ENCODE measurements around the gene UXS1.

The UXS1 gene

DNA sequence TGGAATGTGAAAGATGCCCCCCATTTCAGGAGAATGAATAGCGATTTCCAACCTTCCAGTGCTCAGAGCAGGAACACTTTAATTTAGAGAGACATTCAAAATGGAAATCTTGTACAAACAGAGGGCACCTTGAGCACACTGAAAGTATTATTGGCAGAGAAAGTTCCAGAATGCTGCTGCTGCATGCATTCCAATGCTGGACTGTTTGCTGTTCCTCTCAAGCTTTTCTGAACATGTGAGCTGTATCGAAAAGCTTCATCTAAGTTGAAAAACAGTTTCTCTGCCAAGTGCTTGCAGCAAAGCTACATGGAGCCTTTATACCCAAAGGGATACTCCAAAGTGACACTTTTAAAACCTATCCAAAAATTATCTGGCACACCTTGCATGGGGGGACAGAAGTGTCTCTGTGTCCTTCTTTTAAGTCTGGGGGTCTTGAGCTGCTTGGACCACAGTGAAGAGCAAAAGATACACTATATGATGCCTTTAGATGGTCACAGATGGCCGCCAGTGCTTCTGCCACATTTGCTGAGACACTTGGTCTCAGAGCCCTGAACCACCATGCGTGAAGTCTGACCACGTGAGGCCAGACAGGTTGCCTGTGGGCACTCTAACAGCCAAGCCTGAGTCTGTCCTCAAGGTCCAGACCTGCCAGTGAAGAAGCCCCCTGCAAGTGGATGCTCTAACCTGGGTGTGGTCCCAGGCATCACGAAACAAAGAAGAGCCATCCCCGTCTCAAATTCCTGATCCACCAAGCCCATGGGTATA is 18.8 kb downstream of the UXS1 start:
- POLR2A ChIA-PET = no interaction called here
- TF ChIP-seq ELF4 (IDR thresholded peaks at IDR 0.05) = no peak
- TF ChIP-seq, protein P1, sequence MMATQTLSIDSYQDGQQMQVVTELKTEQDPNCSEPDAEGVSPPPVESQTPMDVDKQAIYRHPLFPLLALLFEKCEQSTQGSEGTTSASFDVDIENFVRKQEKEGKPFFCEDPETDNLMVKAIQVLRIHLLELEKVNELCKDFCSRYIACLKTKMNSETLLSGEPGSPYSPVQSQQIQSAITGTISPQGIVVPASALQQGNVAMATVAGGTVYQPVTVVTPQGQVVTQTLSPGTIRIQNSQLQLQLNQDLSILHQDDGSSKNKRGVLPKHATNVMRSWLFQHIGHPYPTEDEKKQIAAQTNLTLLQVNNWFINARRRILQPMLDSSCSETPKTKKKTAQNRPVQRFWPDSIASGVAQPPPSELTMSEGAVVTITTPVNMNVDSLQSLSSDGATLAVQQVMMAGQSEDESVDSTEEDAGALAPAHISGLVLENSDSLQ (IDR thresholded peaks at IDR 0.05) = no peak
- no peak for TF ChIP-seq LEF1 (IDR thresholded peaks at IDR 0.05; ENCODE audit: borderline replicate concordance)
- TF ChIP-seq ZNF384 (IDR thresholded peaks at IDR 0.05) = no peak
- no peak for TF ChIP-seq CTBP1 (IDR thresholded peaks at IDR 0.05; ENCODE audit: borderline replicate concordance)
- TF ChIP-seq BHLHE40 (IDR thresholded peaks at IDR 0.05; ENCODE audit: borderline replicate concordance) = no peak
- TF ChIP-seq SUZ12 (IDR thresholded peaks at IDR 0.05) = no peak
- no peak for TF ChIP-seq SP1 (IDR thresholded peaks at IDR 0.05)
- TF ChIP-seq FOXA1 (IDR thresholded peaks at IDR 0.05) = no peak
- no peak for TF ChIP-seq L3MBTL2 (conservative IDR thresholded peaks at IDR 0.05)
- TF ChIP-seq TARDBP (IDR thresholded peaks at IDR 0.05) = no peak
- no peak for TF ChIP-seq FOXK2 (IDR thresholded peaks at IDR 0.05)
- no peak for TF ChIP-seq FOXM1 (IDR thresholded peaks at IDR 0.05; ENCODE audit: borderline replicate concordance)
- no peak for TF ChIP-seq HDGF (IDR thresholded peaks at IDR 0.05; ENCODE audit: borderline replicate concordance)
- TF ChIP-seq ARNT (IDR thresholded peaks at IDR 0.05) = no peak
- TF ChIP-seq NFRKB (IDR thresholded peaks at IDR 0.05) = no peak
- DNase-seq (ENCODE audit: extremely low spot score) = no peak
- CTCF ChIA-PET = no interaction called here

DNA sequence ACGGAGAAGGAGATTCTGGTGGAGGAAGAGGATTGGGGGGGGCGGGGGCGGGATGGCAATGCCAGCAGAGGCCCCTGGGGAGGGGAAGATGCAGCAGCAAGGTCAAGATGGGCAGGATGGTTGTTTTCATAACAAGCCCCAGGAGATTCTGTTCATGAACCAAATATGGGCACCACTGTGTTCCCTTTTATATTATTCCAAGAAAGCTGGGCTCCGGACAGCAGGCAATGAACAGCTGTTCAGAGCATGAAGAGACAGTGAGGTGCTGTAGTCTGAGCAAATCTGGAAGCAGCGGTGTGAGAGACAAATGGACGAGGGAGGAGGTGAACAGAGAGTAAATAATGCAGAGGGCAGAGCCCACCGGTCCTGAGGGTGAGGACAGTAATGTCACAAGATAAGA is 20.0 kb downstream of the UXS1 start:
- ChIA-PET POLR2A (no interaction called here), CTCF (interaction anchor here (1.1 kb wide), 1 partner anchor 29 kb away, joined by 3 read pairs; no protein-coding TSS in a partner anchor)
- no peak for TF ChIP-seq HDGF (IDR thresholded peaks at IDR 0.05; ENCODE audit: borderline replicate concordance)
- DNase-seq (ENCODE audit: extremely low spot score) = no peak

DNA sequence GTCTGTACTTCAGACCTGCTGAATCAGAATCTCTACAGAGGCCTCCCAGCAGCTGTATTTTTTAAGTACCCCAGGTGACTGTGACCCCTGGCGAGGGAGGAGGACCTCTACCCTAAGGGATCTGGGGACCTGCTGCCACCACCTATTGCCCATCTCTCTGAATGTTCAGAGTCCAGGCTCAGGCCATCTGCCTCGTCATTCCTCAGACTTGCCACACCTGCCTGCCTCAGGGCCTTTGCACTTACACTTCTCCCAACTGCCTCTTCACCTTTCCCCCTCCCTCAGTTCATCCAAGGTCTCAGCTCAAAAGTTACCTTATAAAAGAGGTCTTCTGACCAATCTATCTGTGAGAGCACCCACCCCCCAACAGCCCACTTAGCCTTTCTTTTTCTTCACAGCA is 21.5 kb downstream of the UXS1 start:
- no peak for DNase-seq (ENCODE audit: extremely low spot score)
- ChIA-PET POLR2A (no interaction called here), CTCF (no interaction called here)
- TF ChIP-seq FOXK2 (IDR thresholded peaks at IDR 0.05) (no peak), CTBP1 (IDR thresholded peaks at IDR 0.05; ENCODE audit: borderline replicate concordance) (no peak), FOXM1 (IDR thresholded peaks at IDR 0.05; ENCODE audit: borderline replicate concordance) (no peak), NFRKB (IDR thresholded peaks at IDR 0.05) (no peak), SUZ12 (IDR thresholded peaks at IDR 0.05) (no peak), SP1 (IDR thresholded peaks at IDR 0.05) (no peak)

DNA sequence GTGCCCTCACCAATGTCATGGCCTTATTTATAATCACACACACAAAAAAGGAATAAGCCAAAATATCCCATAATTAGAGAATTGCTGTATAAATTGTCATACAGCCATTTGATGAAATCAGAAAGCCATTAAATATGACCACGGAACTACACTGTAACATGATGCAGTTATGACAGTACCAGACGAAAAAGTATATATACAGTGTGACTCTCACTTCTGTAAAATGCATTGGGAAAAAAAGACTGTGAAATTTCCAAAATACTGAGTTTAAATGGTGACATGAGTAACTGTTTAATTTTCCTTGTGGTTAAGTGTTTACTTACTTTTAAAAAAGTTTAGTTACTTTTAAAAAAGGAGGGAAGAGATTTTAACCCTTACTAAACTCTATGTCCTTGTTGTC is 25.4 kb downstream of the UXS1 start:
- CTCF ChIA-PET = no interaction called here
- no peak for TF ChIP-seq SUZ12 (IDR thresholded peaks at IDR 0.05)
- no peak for TF ChIP-seq FOXA1 (IDR thresholded peaks at IDR 0.05)
- no peak for TF ChIP-seq ARNT (IDR thresholded peaks at IDR 0.05)
- TF ChIP-seq CTBP1 (IDR thresholded peaks at IDR 0.05; ENCODE audit: borderline replicate concordance) = no peak
- POLR2A ChIA-PET = no interaction called here
- DNase-seq (ENCODE audit: extremely low spot score) = no peak

DNA sequence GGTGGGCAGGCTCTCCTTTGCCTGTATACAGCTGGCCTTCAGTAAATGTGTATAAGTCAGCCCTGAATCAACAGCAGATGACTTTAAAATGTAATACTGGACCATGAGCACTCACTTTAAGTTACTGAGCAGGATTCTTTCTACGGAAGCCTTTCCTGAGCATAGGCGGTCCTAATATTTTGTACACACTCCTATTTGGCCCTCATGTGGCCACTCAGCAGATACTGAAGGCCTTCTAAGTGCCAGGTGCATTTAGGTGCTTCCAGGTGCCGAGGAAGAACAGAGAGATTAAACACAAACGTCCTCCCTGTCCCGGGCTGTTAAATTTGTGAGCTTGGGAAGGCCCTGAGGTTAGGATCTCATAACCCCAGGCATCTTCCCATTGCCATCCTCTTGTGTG is 27.0 kb downstream of the UXS1 start:
- DNase-seq (ENCODE audit: extremely low spot score) = no peak
- TF ChIP-seq ELF4 (IDR thresholded peaks at IDR 0.05) = no peak
- TF ChIP-seq SUZ12 (IDR thresholded peaks at IDR 0.05) = no peak
- TF ChIP-seq BHLHE40 (IDR thresholded peaks at IDR 0.05; ENCODE audit: borderline replicate concordance) = no peak
- no peak for TF ChIP-seq HDGF (IDR thresholded peaks at IDR 0.05; ENCODE audit: borderline replicate concordance)
- ChIA-PET CTCF (no interaction called here), POLR2A (no interaction called here)

DNA sequence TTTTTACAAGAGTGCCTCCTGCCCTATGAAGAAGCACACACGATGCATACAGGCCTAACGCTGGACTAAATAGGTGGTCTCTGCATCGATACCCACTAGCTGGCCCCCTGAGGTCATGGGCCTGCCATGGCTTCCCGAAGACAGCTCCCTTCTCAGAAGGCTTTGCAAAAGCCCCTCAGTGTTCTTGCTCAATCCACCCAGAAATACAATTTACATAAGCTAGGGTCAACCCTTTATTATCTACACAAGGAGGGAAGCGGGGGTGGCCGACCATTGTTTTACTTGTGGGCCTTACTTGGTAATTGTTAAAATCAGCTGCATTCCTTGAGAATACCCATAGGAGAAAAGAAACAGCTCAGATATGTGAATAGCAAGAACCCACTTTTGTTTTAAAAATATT is 28.5 kb downstream of the UXS1 start:
- ChIA-PET POLR2A (no interaction called here), CTCF (no interaction called here)
- TF ChIP-seq BHLHE40 (IDR thresholded peaks at IDR 0.05; ENCODE audit: borderline replicate concordance) (no peak), FOXM1 (IDR thresholded peaks at IDR 0.05; ENCODE audit: borderline replicate concordance) (no peak), FOXK2 (IDR thresholded peaks at IDR 0.05) (no peak), ELF4 (IDR thresholded peaks at IDR 0.05) (no peak), NFRKB (IDR thresholded peaks at IDR 0.05) (no peak), LEF1 (IDR thresholded peaks at IDR 0.05; ENCODE audit: borderline replicate concordance) (no peak), TARDBP (IDR thresholded peaks at IDR 0.05) (no peak), HDGF (IDR thresholded peaks at IDR 0.05; ENCODE audit: borderline replicate concordance) (no peak)
- no peak for DNase-seq (ENCODE audit: extremely low spot score)

DNA sequence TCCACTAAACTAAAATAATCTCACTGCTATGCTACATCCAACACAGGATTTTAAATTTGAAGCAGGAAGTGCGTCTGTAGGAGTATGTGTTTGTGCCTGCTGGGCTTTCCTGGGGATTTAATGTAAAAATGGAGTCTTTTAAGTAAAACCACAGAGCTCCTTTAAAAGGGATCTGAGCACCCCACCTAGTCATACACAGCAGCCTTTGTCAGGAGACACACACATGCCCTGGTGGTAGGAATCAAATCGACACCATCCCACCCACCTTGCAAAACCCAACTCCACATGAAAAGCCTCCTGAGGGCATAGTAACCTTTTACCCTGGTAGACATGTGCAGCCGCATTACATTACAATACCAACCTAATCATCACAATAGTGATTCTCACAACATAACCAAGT is 29.1 kb downstream of the UXS1 start:
- DNase-seq (ENCODE audit: extremely low spot score) = no peak
- POLR2A ChIA-PET = no interaction called here
- CTCF ChIA-PET = no interaction called here
- TF ChIP-seq, protein P1 (IDR thresholded peaks at IDR 0.05) = no peak
- TF ChIP-seq TARDBP (IDR thresholded peaks at IDR 0.05) = no peak
- no peak for TF ChIP-seq CTBP1 (IDR thresholded peaks at IDR 0.05; ENCODE audit: borderline replicate concordance)
- no peak for TF ChIP-seq NFRKB (IDR thresholded peaks at IDR 0.05)
- TF ChIP-seq FOXM1 (IDR thresholded peaks at IDR 0.05; ENCODE audit: borderline replicate concordance) = no peak
- no peak for TF ChIP-seq FOXA1 (IDR thresholded peaks at IDR 0.05)
- TF ChIP-seq L3MBTL2 (conservative IDR thresholded peaks at IDR 0.05) = no peak
- TF ChIP-seq BHLHE40 (IDR thresholded peaks at IDR 0.05; ENCODE audit: borderline replicate concordance) = no peak
- TF ChIP-seq ELF4 (IDR thresholded peaks at IDR 0.05) = no peak
- TF ChIP-seq SP1 (IDR thresholded peaks at IDR 0.05) = no peak
- TF ChIP-seq SUZ12 (IDR thresholded peaks at IDR 0.05) = no peak
- TF ChIP-seq LEF1 (IDR thresholded peaks at IDR 0.05; ENCODE audit: borderline replicate concordance) = no peak
- TF ChIP-seq ZNF384 (IDR thresholded peaks at IDR 0.05) = no peak
- TF ChIP-seq ARNT (IDR thresholded peaks at IDR 0.05) = no peak
- no peak for TF ChIP-seq HDGF (IDR thresholded peaks at IDR 0.05; ENCODE audit: borderline replicate concordance)
- TF ChIP-seq FOXK2 (IDR thresholded peaks at IDR 0.05) = no peak

Measured in HEK293T (cell line).